Astrocyte (in vitro differentiated cells and primary cell): ENCODE data around the gene PCYT1A.

Source experiments
- EZH2 ChIP-seq: IDR thresholded peaks from 2 replicates; pipeline ENCODE4 v1.6.1; 2012; ENCODE audit warnings: mild to moderate bottlenecking, low read length, inconsistent platforms; ENCODE audit not compliant: insufficient read depth
- TF ChIP-seq, protein P1 (sequence below): IDR thresholded peaks from 2 replicates; pipeline ENCODE4 v1.5.1; 2011; ENCODE audit warnings: low read depth, mild to moderate bottlenecking, inconsistent platforms, low read length, moderate library complexity; ENCODE audit not compliant: insufficient read depth

GRCh38 chr3:196241704-196242103, 45.8 kb downstream of the PCYT1A start:
- TF ChIP-seq, protein P1, sequence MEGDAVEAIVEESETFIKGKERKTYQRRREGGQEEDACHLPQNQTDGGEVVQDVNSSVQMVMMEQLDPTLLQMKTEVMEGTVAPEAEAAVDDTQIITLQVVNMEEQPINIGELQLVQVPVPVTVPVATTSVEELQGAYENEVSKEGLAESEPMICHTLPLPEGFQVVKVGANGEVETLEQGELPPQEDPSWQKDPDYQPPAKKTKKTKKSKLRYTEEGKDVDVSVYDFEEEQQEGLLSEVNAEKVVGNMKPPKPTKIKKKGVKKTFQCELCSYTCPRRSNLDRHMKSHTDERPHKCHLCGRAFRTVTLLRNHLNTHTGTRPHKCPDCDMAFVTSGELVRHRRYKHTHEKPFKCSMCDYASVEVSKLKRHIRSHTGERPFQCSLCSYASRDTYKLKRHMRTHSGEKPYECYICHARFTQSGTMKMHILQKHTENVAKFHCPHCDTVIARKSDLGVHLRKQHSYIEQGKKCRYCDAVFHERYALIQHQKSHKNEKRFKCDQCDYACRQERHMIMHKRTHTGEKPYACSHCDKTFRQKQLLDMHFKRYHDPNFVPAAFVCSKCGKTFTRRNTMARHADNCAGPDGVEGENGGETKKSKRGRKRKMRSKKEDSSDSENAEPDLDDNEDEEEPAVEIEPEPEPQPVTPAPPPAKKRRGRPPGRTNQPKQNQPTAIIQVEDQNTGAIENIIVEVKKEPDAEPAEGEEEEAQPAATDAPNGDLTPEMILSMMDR, result no peak
- TF ChIP-seq EZH2, result no peak
